Gastroesophageal sphincter (tissue), 3 donors: ENCODE data around the gene TUFM.
"Not testable (repeated sequence)": the region's sequence is repeated elsewhere in the genome, so short reads cannot be mapped to it uniquely, and the experiment has no call there.

Experiments
- CTCF ChIP-seq, 4 experiments: fragments of 200-600 bp in 2 of 4; fragments of 450-650 bp in 2 of 4; sonication (generic) in 1 of 4; IDR thresholded peaks; one replicate each; pipeline ENCODE4 v1.5.1; 2017 to 2019; ENCODE audit warnings: antibody characterized with exemption in 4 of 4, mild to moderate bottlenecking in 2 of 4, moderate library complexity in 2 of 4
- EP300 ChIP-seq: sonication (generic); formaldehyde crosslinking; IDR thresholded peaks from one replicate; pipeline ENCODE4 v1.6.1; 2017; ENCODE audit warnings: antibody characterized with exemption, mild to moderate bottlenecking

DNA sequence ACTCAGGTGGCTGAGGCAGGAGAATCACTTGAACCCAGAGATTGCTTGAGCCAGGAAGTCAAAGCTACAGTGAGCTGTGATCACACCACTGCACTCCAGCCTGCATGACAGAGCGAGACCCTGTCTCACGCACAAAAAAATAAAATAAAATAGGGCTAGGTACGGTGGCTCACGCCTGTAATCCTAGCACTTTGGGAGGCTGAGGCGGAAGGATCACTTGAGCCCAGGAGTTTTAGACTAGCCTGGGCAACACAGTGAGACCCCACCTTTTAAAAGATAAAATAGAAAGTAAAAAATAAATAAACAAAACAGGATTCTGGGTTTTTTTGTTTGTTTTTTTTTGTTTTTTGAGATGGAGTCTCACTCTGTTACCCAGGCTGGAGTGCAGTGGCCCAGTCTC is 44.2 kb upstream of the TUFM start:
- not testable (repeated sequence) for TF ChIP-seq CTCF (IDR thresholded peaks at IDR 0.05); EP300
